Colon (tissue), 2 donors: Measurements from ENCODE around the gene ZNF358.

Experiments used
- FAIRE-seq: peaks from 2 replicates; lab custom pipeline; 2012; peaks lifted over from hg19 to GRCh38; lab: Jason Lieb, UNC
- donor health status: control.
- donor health status: control.

The ZNF358 gene

GRCh38 chr19:7515645-7516151, at the start of gene ZNF358:
ZNF358 (plus strand) TSS chr19:7516103; CDS start chr19:7519243, 3,140 bp downstream.
- no peak for FAIRE-seq

- no peak for FAIRE-seq
These were observed 48.6 kb upstream of the ZNF358 start for GRCh38 chr19:7467009-7467989.

- no peak for FAIRE-seq
These were observed 47.1 kb upstream of the ZNF358 start for GRCh38 chr19:7468840-7469239.

- FAIRE-seq = no peak
These were observed 46.1 kb upstream of the ZNF358 start for GRCh38 chr19:7469669-7470285.

- FAIRE-seq = no peak
These were observed 45.2 kb upstream of the ZNF358 start for GRCh38 chr19:7470540-7471305.

- FAIRE-seq = no peak
These were observed 43.9 kb upstream of the ZNF358 start for GRCh38 chr19:7471696-7472615.

GRCh38 chr19:7475665-7476064, 40.2 kb upstream of the ZNF358 start:
- no peak for FAIRE-seq

GRCh38 chr19:7476241-7476640, 39.7 kb upstream of the ZNF358 start:
- no peak for FAIRE-seq

GRCh38 chr19:7476777-7477494, 39.0 kb upstream of the ZNF358 start:
- FAIRE-seq = no peak

GRCh38 chr19:7477758-7478157, 38.1 kb upstream of the ZNF358 start:
- no peak for FAIRE-seq

GRCh38 chr19:7478173-7478842, 37.6 kb upstream of the ZNF358 start:
- no peak for FAIRE-seq

- FAIRE-seq = no peak
These were observed 37.1 kb upstream of the ZNF358 start for GRCh38 chr19:7478843-7479227.

- FAIRE-seq = no peak
These were observed 35.5 kb upstream of the ZNF358 start for GRCh38 chr19:7480222-7480969.

GRCh38 chr19:7480970-7481255, 35.0 kb upstream of the ZNF358 start:
- FAIRE-seq = no peak

GRCh38 chr19:7482584-7483439, 33.1 kb upstream of the ZNF358 start:
- FAIRE-seq = no peak

- no peak for FAIRE-seq
These were observed 32.1 kb upstream of the ZNF358 start for GRCh38 chr19:7483720-7484201.

- FAIRE-seq = no peak
These were observed 29.0 kb upstream of the ZNF358 start for GRCh38 chr19:7486923-7487322.

GRCh38 chr19:7488736-7489353, 27.1 kb upstream of the ZNF358 start, which contains the start of gene PEX11G:
PEX11G (minus strand) TSS chr19:7489035; CDS start chr19:7489010, 25 bp downstream.
- FAIRE-seq = no peak
